ENCODE results near the gene MAST4.

DNA sequence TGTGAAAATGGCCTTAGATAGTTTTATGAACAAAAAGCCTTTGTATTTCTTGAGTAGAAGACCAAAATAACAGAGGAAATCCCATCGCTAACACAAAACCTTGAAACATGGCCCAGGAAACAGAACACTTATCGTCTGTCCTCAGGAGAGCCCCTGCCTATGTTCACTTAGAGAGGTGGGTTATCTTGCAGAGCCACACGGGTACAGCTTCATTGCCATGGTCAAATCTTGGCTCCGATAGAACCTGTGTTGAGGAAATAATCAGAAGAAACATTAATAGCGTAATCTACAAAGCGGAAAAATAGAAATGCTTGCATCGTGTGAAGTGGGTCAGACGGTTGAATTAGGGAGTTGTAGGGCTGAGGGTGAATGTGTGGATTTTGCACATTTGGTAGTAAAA is 216.1 kb downstream of the MAST4 start:
- TF ChIP-seq, protein P1, sequence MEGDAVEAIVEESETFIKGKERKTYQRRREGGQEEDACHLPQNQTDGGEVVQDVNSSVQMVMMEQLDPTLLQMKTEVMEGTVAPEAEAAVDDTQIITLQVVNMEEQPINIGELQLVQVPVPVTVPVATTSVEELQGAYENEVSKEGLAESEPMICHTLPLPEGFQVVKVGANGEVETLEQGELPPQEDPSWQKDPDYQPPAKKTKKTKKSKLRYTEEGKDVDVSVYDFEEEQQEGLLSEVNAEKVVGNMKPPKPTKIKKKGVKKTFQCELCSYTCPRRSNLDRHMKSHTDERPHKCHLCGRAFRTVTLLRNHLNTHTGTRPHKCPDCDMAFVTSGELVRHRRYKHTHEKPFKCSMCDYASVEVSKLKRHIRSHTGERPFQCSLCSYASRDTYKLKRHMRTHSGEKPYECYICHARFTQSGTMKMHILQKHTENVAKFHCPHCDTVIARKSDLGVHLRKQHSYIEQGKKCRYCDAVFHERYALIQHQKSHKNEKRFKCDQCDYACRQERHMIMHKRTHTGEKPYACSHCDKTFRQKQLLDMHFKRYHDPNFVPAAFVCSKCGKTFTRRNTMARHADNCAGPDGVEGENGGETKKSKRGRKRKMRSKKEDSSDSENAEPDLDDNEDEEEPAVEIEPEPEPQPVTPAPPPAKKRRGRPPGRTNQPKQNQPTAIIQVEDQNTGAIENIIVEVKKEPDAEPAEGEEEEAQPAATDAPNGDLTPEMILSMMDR (IDR thresholded peaks at IDR 0.05), result no peak
- no peak for TF ChIP-seq EZH2 (IDR thresholded peaks at IDR 0.05; ENCODE audit: borderline replicate concordance, insufficient read depth, low read depth, low read length, poor library complexity, severe bottlenecking)

All from B cell (primary cell).